Fibroblast of lung (primary cell): Measurements from ENCODE around the gene LAMB3.

Experiments used
- EZH2 ChIP-seq: IDR thresholded peaks from 2 replicates; pipeline ENCODE4 v1.5.1; 2012; ENCODE audit warnings: low read length, control low read depth, mild to moderate bottlenecking; ENCODE audit errors: missing control alignments
- TF ChIP-seq, protein P1 (sequence below), 2 donors: IDR thresholded peaks in 1 of 2; conservative IDR thresholded peaks in 1 of 2; 1 replicate in 1 of 2; 2 replicates in 1 of 2; pipeline ENCODE4 v1.5.1; 2011 to 2012; ENCODE audit warnings: low read length in 2 of 2, control low read depth in 1 of 2, inconsistent platforms in 1 of 2, low read depth in 1 of 2, mild to moderate bottlenecking in 1 of 2

DNA sequence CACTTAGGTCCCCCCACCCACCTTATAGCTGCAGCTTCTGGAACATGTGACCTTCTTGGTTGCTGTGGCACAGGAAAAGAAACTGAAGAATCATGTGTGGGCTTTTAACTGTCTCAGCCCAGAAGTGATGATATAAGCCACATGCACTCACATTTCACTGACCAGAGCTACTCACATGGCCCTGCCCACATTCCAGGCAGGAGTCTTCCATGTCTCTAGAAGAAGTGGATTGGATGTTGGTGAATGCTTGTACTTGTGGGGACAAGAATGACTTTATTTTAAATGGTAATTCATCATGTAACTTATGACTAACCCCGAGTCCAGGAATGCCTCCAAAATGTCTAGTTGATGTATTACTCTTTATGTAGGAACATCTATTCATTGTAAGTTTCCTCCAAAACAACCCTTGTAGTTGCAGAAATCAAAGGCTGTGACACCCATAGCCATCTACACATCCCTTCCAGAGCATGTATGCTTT is 84.5 kb downstream of the LAMB3 start:
- TF ChIP-seq, protein P1, sequence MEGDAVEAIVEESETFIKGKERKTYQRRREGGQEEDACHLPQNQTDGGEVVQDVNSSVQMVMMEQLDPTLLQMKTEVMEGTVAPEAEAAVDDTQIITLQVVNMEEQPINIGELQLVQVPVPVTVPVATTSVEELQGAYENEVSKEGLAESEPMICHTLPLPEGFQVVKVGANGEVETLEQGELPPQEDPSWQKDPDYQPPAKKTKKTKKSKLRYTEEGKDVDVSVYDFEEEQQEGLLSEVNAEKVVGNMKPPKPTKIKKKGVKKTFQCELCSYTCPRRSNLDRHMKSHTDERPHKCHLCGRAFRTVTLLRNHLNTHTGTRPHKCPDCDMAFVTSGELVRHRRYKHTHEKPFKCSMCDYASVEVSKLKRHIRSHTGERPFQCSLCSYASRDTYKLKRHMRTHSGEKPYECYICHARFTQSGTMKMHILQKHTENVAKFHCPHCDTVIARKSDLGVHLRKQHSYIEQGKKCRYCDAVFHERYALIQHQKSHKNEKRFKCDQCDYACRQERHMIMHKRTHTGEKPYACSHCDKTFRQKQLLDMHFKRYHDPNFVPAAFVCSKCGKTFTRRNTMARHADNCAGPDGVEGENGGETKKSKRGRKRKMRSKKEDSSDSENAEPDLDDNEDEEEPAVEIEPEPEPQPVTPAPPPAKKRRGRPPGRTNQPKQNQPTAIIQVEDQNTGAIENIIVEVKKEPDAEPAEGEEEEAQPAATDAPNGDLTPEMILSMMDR (conservative IDR thresholded peaks at IDR 0.05 in 1 of 2, IDR thresholded peaks at IDR 0.05 in 1 of 2; ENCODE audit: low read depth in 1 of 2, low read length in 2 of 2), result no peak
- no peak for TF ChIP-seq EZH2
